Measurements from ENCODE around the gene PYGM.

GRCh38 chr11:64803846-64804345, 44.1 kb upstream of the PYGM start:
- TF ChIP-seq CTCF (conservative IDR thresholded peaks at IDR 0.05; ENCODE audit: low read length): no peak
- no peak for TF ChIP-seq EZH2phosphoT487 (IDR thresholded peaks at IDR 0.05; ENCODE audit: borderline replicate concordance, low read depth, low read length)

All from OCI-LY7 (cell line).